Stimulated activated CD4-positive, alpha-beta T cell treated with anti-CD3 and anti-CD28 coated beads, TNF-alpha, amount 100 ng/mL, for 48 hours (primary cell): ENCODE data around the gene KRTAP5-3.
A peak's percentile ranks its signal among the peaks of the same experiment; 100 is the strongest.
"Not testable (repeated sequence)": the region's sequence is repeated elsewhere in the genome, so short reads cannot be mapped to it uniquely, and the experiment has no call there.

Experiments
- DNase-seq, 3 donors: peaks; one replicate each; pipeline ENCODE4 v3.0.0-alpha.2; 2020; ENCODE audit warnings: low read depth in 3 of 3

Gene KRTAP5-3

DNA sequence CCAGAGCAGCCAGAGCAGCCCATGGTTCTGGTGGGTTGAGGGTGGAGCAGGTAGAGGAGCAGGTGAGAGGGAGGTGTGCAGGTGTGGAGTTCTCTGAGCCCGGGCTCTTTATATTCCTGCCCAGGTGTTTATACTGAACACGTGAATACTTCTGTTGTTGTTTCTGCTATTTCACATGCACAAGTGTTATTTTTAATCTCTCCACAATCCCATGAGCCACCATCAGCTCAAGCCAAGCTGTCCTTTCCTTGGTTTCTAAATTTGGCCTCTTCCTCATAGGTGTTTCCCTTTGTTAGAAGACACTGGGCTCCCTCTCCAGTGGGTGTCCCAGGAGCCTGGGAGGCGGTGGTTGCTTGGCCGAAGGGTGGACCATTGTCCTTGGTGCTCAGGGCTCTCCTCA, at the start of gene KRTAP5-3:
KRTAP5-3 (minus strand) TSS at position 101 of the 400 bp plus-strand sequence; CDS start at position 23, 78 bp downstream.
- DNase-seq = no peak

GRCh38 chr11:1656670-1657069, 48.4 kb upstream of the KRTAP5-3 start:
- DNase-seq = no peak

DNA sequence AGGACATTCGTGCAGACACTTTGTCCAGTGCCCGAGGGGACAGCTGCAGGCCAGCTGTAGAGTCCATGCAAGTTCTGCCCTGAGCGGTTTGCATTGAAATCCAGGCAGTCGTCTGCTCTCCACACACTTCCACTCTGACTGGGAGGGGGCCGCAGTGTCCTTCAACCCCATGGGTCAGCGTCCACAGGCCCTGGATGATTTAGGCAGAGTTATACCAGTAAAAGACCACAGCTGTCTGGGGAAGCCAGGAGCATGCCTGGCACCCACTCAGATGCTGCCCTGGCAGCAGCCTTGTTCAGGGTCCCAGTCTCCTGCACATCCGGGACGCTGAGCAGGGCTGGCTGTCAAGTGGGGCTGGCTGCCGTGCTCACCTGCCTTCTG, 47.8 kb upstream of the KRTAP5-3 start:
- no peak for DNase-seq

GRCh38 chr11:1655168-1656060, 47.2 kb upstream of the KRTAP5-3 start:
- no peak for DNase-seq

- no peak for DNase-seq
These were observed 46.3 kb upstream of the KRTAP5-3 start for GRCh38 chr11:1654388-1655167.

- DNase-seq = no peak
These were observed 45.5 kb upstream of the KRTAP5-3 start for GRCh38 chr11:1653541-1654387.

- DNase-seq = peak; percentile 53 to 74 (median 65)
These were observed 44.7 kb upstream of the KRTAP5-3 start for GRCh38 chr11:1652771-1653540.

DNA sequence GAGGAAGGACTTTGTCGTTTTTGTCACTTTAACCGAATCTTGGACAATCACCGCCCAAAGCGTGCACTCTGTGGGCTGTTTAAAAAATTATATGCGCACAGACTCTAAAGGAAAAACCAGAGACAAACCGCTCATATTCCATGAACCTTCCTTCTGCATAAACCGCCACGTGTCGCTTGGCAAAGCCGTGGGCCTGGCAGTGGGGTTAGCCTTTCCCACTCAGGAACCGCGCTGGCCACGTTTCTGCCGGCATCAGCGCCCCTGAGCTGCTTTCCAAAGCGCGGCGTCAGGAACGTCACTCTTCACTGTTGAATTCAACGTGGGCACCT, 44.1 kb upstream of the KRTAP5-3 start:
- DNase-seq = no peak

DNA sequence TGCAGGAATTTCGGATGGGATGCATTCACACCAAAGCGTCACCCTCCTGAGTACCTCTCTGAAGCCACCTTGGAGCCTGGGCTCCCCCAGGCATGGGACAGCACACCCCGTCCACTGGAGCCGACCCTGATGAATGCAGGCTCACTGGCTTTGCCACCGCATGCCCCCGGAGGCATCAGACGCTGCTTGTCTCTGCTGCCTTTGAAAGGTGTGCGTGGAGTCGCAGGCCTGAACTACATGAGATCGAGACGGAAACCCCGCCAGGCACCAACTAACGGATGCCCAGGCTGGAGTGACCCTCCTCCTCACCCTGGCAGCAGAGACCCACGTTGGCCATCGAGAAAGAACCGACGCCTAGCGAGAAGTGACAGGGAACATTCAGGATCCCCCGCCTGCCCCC, 43.8 kb upstream of the KRTAP5-3 start:
- no peak for DNase-seq

DNA sequence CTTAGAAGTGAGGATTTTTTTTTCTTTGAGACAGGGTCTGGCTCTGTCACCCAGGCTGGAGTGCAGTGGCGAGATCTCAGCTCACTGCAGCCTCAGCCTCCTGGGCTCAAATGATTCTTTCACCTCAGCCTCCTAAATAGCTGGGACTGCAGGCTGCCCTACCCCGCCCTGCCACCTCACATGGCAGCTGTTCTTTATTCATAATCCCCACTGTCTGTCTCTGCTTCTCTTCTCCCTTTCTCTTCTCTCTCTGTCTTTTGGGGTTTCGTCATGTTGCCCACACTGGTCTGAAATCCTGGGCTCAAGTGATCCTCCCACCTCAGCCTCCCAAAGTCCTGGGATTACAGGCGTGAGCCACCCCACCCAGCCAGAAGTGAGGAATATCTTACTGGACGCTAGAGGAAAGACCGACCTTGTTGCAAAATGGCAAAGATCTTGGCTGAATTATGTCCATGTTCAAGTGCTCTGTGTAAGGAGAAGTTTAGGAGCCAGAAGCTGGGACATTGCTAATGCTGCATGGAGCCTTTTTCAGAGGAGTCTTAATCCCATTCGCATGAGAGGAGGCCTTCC, 43.2 kb upstream of the KRTAP5-3 start:
- DNase-seq = no peak

- DNase-seq = no peak
These were observed 42.6 kb upstream of the KRTAP5-3 start for GRCh38 chr11:1650918-1651262.

DNA sequence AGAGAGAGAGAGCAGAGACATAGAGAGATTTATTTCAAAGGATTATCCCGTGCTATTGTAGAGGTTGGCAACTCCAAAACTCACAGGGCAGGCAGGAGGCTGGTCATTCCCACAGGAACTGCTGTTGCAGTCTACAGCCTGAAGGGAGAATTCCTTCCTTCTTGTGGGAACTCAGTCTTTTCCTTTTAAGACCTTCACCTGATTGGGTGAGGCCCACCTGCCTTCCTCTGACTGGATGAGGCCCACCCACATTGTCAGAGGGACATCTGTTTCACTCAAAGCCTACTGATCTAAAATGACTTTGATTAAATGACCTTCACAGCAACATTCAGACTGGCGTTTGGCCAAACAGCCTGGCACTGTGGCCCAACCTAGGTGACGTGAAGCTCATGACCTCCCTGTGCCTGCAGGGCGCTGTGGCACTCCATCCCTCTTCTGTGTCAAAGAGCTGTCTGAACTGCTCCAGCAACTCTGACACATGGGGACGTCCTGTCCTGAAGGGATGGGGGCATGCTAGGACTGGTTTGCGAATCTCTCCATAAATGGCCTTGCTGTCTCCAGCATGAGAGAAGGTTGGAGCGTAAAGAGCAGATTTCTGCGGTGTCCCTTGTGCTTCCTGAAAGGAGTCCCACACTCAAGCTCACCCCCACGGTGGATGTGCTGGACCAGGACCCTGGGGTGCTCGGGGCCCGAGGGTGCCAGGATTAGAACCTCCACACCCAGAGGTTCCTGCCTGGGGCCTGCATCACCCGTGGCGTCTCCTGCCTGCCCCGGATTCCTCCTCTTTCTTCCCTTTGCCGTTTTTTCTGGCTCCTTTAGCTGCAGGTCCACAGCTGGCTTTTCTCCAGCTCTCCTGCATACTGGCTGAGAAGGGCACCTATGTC, 42.0 kb upstream of the KRTAP5-3 start:
- no peak for DNase-seq

DNA sequence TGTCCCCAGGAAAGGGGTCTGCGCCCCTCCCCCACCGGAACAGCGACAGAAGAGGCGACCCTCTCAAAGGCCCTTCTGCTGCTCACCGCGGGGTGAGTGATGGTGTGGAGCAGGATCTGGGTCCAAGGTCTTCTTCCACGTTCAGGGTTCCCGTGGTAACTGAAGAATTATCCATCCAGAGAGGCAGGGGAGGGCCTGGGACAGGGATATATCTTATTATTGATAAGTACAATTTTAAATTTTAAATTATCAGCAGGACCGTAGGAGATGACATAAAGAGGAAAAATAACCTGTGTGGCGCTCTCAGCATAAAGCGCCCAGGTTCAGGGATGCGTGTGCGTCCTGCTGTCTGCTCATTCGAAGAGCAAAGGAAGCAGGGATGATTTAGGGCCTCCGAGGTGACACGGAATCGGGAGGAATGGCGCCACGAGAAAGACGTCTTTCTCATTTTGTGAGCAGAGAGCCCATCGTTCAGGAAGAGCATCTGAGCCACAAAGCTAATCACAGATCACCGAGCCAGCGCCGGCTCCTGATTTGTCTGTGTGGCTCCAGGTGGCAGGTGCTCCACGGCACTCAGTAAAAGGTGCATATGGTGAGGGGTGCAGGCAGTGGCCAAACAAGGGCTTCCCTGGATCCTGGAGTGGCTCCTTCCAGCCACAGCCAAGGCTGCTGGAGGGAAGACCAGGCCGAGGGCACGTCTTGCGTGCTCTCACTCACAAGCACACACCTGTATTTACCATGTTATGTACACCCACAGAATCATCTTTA, 40.6 kb upstream of the KRTAP5-3 start:
- no peak for DNase-seq

GRCh38 chr11:1647901-1648652, 39.8 kb upstream of the KRTAP5-3 start:
- no peak for DNase-seq

DNA sequence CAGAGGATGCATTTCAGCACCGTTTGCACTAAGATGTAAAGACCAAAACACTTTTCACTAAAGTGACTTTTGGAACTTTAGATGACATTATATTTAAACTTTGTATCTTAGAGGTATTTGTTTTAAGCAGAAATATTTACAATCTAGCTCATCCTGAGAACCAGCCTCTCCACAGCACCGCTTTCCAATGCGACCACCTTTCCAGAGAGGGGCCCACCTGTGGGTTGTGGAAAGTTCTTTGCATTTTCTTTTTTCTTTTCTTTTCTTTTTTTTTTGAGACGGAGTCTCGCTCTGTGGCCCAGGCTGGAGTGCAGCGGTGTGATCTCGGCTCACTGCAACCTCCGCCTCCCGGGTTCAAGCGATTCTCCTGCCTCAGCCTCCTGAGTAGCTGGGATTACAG, 38.3 kb upstream of the KRTAP5-3 start:
- DNase-seq = not testable (repeated sequence)

DNA sequence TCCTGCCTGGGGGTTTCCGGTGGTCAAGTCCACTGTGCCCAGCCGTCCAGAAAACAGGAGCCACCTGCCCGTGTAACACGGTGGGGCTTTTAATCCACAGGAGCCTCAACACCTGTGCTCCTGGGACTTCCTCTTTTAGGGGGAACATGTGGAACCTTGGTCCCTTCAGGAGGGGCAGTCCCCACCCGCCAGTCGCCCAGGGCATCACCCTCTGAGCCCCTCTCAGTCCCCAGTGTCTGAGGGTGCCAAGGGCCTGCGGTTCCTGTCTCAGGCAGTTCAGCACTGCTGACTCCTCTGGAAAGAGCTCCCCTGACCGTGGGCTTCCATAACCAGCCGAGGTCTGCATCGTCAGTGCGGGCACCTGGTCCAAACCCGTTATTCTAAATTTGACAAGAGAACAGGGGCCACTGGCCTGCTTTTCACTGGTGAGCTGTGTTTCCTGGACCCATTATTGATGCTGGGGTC, 37.1 kb upstream of the KRTAP5-3 start:
- no peak for DNase-seq

DNA sequence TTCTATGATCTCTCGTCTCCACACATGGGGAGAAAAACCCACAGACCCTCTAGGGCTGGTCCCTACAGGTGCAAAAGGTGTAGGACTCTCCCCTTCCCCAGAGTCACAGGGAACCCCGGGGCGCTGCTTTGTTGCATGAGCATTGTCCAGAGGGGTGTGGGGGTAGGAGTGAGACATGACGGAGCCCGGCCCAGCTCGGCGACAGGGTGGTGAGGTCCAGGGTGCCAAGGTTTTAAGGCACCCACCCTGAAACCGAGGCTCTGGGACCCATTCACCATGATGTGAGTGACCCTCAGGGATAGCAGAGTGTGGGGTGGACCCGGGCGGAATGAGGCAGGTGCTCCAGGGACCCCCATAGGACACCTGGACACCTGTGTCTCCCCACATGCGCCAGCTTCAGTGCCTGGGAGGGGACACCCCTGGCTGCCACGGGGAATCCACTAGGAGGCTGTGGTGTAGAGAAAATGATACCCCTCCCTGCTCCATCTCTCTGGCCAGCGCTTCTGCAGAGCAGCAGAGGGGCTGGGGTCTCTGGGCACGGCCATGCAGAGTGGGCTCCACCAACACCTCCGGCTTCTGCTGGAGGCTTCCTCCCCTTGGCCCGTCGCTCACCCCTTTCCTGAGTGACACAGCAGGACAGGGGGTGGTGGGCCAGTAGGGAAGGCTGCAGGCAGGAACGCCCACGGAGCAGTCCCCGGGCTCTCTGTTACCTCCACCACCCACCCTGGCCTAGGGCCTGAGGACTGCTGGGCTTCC, 36.5 kb upstream of the KRTAP5-3 start:
- DNase-seq = no peak
